A549 treated with dexamethasone at 1 μM for 4 hours (cell line): ENCODE data around the gene ZNF576. TPM values are rescaled to one million over a fixed set of nuclear protein-coding genes. Genes with fewer than 3 reads are reported as not detected.

ENCODE experiments used
- total RNA-seq: library from RNA; stranded (reverse); fragments of 200-300 nt; extraction: Qiagen RNA extraction; gene quantifications from 5 replicates; pipeline ENCODE4 v1.2.3, GENCODE V29; 2022

Gene ZNF576, protein sequence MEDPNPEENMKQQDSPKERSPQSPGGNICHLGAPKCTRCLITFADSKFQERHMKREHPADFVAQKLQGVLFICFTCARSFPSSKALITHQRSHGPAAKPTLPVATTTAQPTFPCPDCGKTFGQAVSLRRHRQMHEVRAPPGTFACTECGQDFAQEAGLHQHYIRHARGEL
- 13.0 to 19.7 TPM (median 18.2 TPM) in 5 replicates for total RNA-seq

DNA sequence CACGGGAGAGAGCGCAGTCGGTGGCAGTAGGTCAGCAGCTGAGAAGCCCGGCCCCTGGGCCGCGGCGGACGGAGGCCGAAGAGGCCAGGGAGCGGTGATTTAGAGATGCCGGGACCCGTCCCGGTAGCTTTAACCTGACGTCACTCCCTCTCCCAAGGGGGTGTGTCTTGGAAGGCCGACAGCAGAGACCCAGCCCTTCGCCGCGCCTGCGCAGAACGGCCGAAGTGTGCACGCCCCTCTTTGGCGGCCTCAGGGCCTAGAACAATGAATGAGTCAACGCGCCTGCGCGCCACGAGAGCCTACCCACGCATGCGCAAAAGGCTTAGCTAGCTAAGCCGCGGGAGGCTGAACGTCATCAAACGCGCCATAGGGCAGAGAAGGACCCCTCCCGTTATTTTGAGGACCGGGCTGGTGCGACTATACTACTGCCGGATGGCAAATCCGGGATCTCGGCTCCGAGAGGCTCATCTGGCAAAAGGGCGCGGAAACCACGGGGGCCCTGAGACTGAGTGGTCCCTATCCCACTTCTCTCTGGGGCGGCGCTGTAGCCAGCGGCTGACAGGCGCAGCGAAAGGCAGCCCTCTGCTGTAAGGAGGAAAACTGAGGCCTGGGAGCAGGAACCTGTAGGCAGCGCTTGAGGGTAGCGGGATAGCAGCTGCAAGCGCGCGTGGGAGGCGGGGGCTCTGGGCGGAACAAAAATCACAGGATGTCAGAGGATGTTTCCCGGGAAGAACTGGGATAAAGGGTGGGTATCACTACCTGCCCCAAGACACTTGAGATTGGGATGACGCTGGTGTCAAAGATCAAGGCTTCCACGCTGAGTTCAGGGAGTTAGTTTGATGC lies at the start of gene ZNF576, which contains the start of gene IRGQ:
TSS of gene ZNF576 (plus strand) at position 597 of the 843 bp plus-strand sequence. CDS start 514 bp downstream, outside the sequence.
TSS of gene IRGQ (minus strand) at position 136 of the 843 bp plus-strand sequence. CDS start 796 bp downstream, outside the sequence.

DNA sequence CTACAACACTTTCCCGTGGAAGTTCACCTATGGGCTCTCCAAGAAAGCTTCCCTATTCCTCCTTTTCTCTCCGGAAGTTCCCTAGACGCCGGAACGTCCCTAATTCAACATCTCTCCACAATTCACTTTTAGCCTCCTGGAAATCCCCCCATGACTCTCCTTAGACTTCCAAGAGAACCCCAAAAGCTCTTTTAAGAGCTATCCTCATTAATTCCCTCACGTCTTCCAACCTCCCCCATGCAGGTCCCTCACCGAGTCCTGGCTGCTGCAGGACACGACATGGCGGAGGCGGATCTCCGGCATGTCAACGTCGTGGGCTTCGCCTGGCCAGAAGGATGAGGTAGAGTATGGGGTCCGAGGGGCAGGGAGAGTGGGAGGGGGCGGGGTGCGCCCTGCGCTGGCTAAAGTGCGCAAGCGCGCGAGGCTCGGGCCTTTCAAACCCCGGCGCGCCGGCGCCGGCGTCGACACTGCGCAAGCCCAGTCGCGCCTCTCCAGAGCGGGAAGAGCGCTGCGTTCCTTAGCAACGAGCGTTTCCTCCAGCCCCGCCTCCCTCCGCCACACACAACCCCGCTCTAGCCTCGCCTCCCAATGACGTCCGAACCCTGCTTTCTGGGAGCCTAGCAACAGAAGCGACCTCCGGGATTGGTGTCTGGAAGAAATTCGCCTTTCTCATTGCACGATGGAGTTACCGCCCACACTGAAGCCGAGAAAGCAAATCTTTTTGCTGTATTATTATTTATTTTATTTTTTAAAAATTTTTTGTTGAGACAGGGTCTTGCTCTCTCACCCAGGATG lies 21.0 kb upstream of the ZNF576 start, which contains the start of the genes PINLYP and XRCC1:
TSS of gene PINLYP (plus strand) at position 646 of the 795 bp plus-strand sequence. CDS start 1,391 bp downstream, outside the sequence.
TSS of gene XRCC1 (minus strand) at position 372 of the 795 bp plus-strand sequence. CDS start at position 303, 69 bp downstream.

GRCh38 chr19:43611788-43612187 lies 15.4 kb downstream of the ZNF576 start, which contains the start of gene SRRM5:
SRRM5 (plus strand) TSS chr19:43612088; CDS start chr19:43612122, 34 bp downstream.

GRCh38 chr19:43619262-43620060 lies 23.1 kb downstream of the ZNF576 start, which contains the start of gene ZNF428:
ZNF428 (minus strand) TSS chr19:43619629; CDS start chr19:43614304, 5,325 bp downstream.

GRCh38 chr19:43639519-43640423 lies 43.4 kb downstream of the ZNF576 start, which contains the start of gene CADM4:
CADM4 (minus strand) TSS chr19:43639850; CDS start chr19:43639790, 60 bp downstream.

Other genes with a start within 250 kb of the ZNF576 start
- gene CD177, start 242.9 kb upstream of the ZNF576 start, total RNA-seq = 0.06 to 0.22 TPM (median 0.13 TPM) in 5 replicates
- not detected in 5 replicates for gene TEX101, start 181.7 kb upstream of the ZNF576 start, total RNA-seq
- gene LYPD3, start 131.0 kb upstream of the ZNF576 start, total RNA-seq = 0.21 to 0.37 TPM (median 0.28 TPM) in 5 replicates
- 8.5 to 9.2 TPM (median 8.7 TPM) in 5 replicates for gene PHLDB3, start 91.8 kb upstream of the ZNF576 start, total RNA-seq
- 39.7 to 43.0 TPM (median 42.9 TPM) in 5 replicates for gene ETHE1, start 69.4 kb upstream of the ZNF576 start, total RNA-seq
- gene ZNF575, start 63.4 kb upstream of the ZNF576 start, total RNA-seq = 1.4 to 2.7 TPM (median 2.0 TPM) in 5 replicates
- 27.5 to 31.4 TPM (median 30.2 TPM) in 5 replicates for gene XRCC1, start 21.1 kb upstream of the ZNF576 start, total RNA-seq
- gene PINLYP, start 20.8 kb upstream of the ZNF576 start, total RNA-seq = 0.12 to 0.39 TPM (median 0.25 TPM) in 3 of 5 replicates, not detected in the others
- 6.4 to 7.0 TPM (median 6.7 TPM) in 5 replicates for gene IRGQ, start 461 bp upstream of the ZNF576 start, total RNA-seq
- 0.43 to 1.1 TPM (median 0.86 TPM) in 5 replicates for gene SRRM5, start 15.5 kb downstream of the ZNF576 start, total RNA-seq
- 44.9 to 64.0 TPM (median 60.7 TPM) in 5 replicates for gene ZNF428, start 23.0 kb downstream of the ZNF576 start, total RNA-seq
- gene CADM4, start 43.3 kb downstream of the ZNF576 start, total RNA-seq = 8.1 to 9.2 TPM (median 8.7 TPM) in 5 replicates
- 49.6 to 58.0 TPM (median 52.8 TPM) in 5 replicates for gene PLAUR, start 73.6 kb downstream of the ZNF576 start, total RNA-seq
- gene IRGC, start 119.5 kb downstream of the ZNF576 start, total RNA-seq = not detected in 5 replicates
- 39.2 to 70.8 TPM (median 56.3 TPM) in 5 replicates for gene SMG9, start 158.4 kb downstream of the ZNF576 start, total RNA-seq
- 35.0 to 49.2 TPM (median 46.8 TPM) in 5 replicates for gene KCNN4, start 184.4 kb downstream of the ZNF576 start, total RNA-seq
- 0.09 to 0.32 TPM (median 0.16 TPM) in 5 replicates for gene LYPD5, start 205.9 kb downstream of the ZNF576 start, total RNA-seq
- 4.8 to 6.8 TPM (median 6.3 TPM) in 5 replicates for gene ZNF283, start 230.7 kb downstream of the ZNF576 start, total RNA-seq